K562 (cell line): Measurements from ENCODE around the gene PLXDC2. TPM values are rescaled to one million over a fixed set of nuclear protein-coding genes. Genes with fewer than 3 reads are reported as not detected.

ENCODE experiments used
- ATAC-seq: fragments of 200-7000 bp; cut with Tn5 transposase; 3 replicates; pipeline ENCODE4 v1.9.1; 2020; ENCODE audit warnings: moderate library complexity
- BruUV-seq: library from RNA; stranded (reverse); fragments of 400-500 nt; replicated peaks from 2 replicates; lab custom pipeline; 2021; lab: Mats Ljungman, UMichigan
- CTCF ChIA-PET: fragments of 300-600 bp; formaldehyde crosslinking; extraction: SDS; loops from one replicate; lab custom pipeline; 2021; ENCODE audit warnings: low intra/inter-chr PET ratio; lab: Yijun Ruan, JAX
- POLR2A ChIA-PET: fragments of 300-600, 350-650 bp; sonication (Branson Sonifier 250); formaldehyde crosslinking; extraction: SDS; loops from one replicate; lab custom pipeline; 2021; ENCODE audit warnings: antibody characterized with exemption, inconsistent platforms; lab: Yijun Ruan, JAX
- DNase-seq, 4 experiments: peaks; one replicate each; pipeline versions ENCODE4 v3.0.0 to v3.0.0-alpha.2; 2011 to 2018; ENCODE audit warnings: low spot score in 3 of 4, mixed read lengths in 3 of 4; ENCODE audit errors: extremely low read depth in 1 of 4
- FAIRE-seq: peaks from 2 replicates; lab custom pipeline; 2011; peaks lifted over from hg19 to GRCh38; lab: Jason Lieb, UNC
- H2AFZ ChIP-seq: 2 replicates; pipeline ENCODE4 v1.6.0; 2011; ENCODE audit warnings: low read depth, low read length, control low read depth, inconsistent platforms
- H3K27ac ChIP-seq: fragments of 200-600 bp; 3 replicates; pipeline ENCODE4 v1.8.0; 2011; ENCODE audit warnings: low read depth, mild to moderate bottlenecking, control low read depth, inconsistent platforms, low read length, moderate library complexity, mixed read lengths; ENCODE audit errors: extremely low read depth
- H3K27me3 ChIP-seq, 2 experiments: fragments of 300-600 bp in 1 of 2; 2 replicates in 1 of 2; 3 replicates in 1 of 2; pipeline versions ENCODE4 v1.6.0 to v1.8.0; 2011; ENCODE audit warnings: inconsistent platforms in 2 of 2, low read length in 2 of 2, mild to moderate bottlenecking in 1 of 2, mixed read lengths in 1 of 2, moderate library complexity in 1 of 2; ENCODE audit not compliant: control insufficient read depth in 2 of 2, insufficient read depth in 2 of 2
- H3K36me3 ChIP-seq: fragments of 300-600 bp; 3 replicates; pipeline ENCODE4 v1.8.0; 2011; ENCODE audit warnings: mild to moderate bottlenecking, low read length, inconsistent platforms; ENCODE audit not compliant: control insufficient read depth, insufficient read depth
- H3K4me1 ChIP-seq, 2 experiments: fragments of 200-600 bp in 1 of 2; replicated peaks in 1 of 2; 2 replicates in 1 of 2; 3 replicates in 1 of 2; pipeline versions ENCODE4 v1.5.1 to v1.8.0; 2011; ENCODE audit warnings: inconsistent platforms in 2 of 2, low read length in 2 of 2, mild to moderate bottlenecking in 1 of 2, mixed read lengths in 1 of 2, moderate library complexity in 1 of 2; ENCODE audit not compliant: control insufficient read depth in 2 of 2, insufficient read depth in 2 of 2
- H3K4me2 ChIP-seq: 2 replicates; pipeline ENCODE4 v1.6.1; 2011; ENCODE audit warnings: low read length, control low read depth, inconsistent platforms, mixed read lengths; ENCODE audit not compliant: insufficient read depth
- H3K4me3 ChIP-seq: fragments of 200-600 bp; sonication (generic), shearing (Covaris generic); 2 replicates; pipeline ENCODE4 v1.5.1; 2016; ENCODE audit warnings: control low read depth, inconsistent platforms
- H3K79me2 ChIP-seq: fragments of 200-600 bp; 3 replicates; pipeline ENCODE4 v1.8.0; 2011; ENCODE audit warnings: low read length, inconsistent platforms; ENCODE audit not compliant: control insufficient read depth, insufficient read depth
- H3K9ac ChIP-seq, 2 experiments: 2 replicates each; pipeline versions ENCODE4 v1.6.0 to v1.6.1; 2011; ENCODE audit warnings: low read depth in 2 of 2, low read length in 2 of 2, control low read depth in 1 of 2, inconsistent platforms in 1 of 2, mild to moderate bottlenecking in 1 of 2, mixed read lengths in 1 of 2; ENCODE audit not compliant: insufficient read depth in 1 of 2
- H3K9me1 ChIP-seq: one replicate; pipeline ENCODE4 v1.6.0; 2011; ENCODE audit warnings: inconsistent platforms, mild to moderate bottlenecking, low read length, moderate library complexity; ENCODE audit not compliant: control insufficient read depth, insufficient read depth
- H3K9me3 ChIP-seq: replicated peaks from 2 replicates; pipeline ENCODE4 v1.5.1; 2011; ENCODE audit warnings: low read depth, low read length, inconsistent platforms; ENCODE audit not compliant: control insufficient read depth, insufficient read depth
- H4K20me1 ChIP-seq: replicated peaks from 2 replicates; pipeline ENCODE4 v1.6.1; 2011; ENCODE audit warnings: low read length, inconsistent platforms, mixed read lengths; ENCODE audit not compliant: control insufficient read depth, insufficient read depth
- BCLAF1 ChIP-seq, 2 experiments: fragments of 450-650 bp in 1 of 2; IDR thresholded peaks; 2 replicates each; pipeline ENCODE4 v1.6.1; 2011 to 2017; ENCODE audit warnings: low read depth in 2 of 2, antibody characterized with exemption in 1 of 2, borderline replicate concordance in 1 of 2, low read length in 1 of 2, mild to moderate bottlenecking in 1 of 2, mixed read lengths in 1 of 2; ENCODE audit not compliant: control insufficient read depth in 1 of 2
- CBFA2T3 ChIP-seq: fragments of 450-650 bp; IDR thresholded peaks from 2 replicates; pipeline ENCODE4 v1.6.1; 2017
- CHCHD3 ChIP-seq: fragments of 250-450 bp; sonication (Bioruptor Pico); IDR thresholded peaks from 2 replicates; pipeline ENCODE4 v2.1.2; 2022; ENCODE audit warnings: mild to moderate bottlenecking
- EWSR1 ChIP-seq: fragments of 450-650 bp; IDR thresholded peaks from 2 replicates; pipeline ENCODE4 v1.6.1; 2018; ENCODE audit warnings: borderline replicate concordance, mild to moderate bottlenecking, low read depth, moderate library complexity; ENCODE audit not compliant: partially characterized antibody
- HDAC6 ChIP-seq: IDR thresholded peaks from 2 replicates; pipeline ENCODE4 v1.6.1; 2012; ENCODE audit warnings: low read depth, mild to moderate bottlenecking, control low read depth, inconsistent platforms, low read length, moderate library complexity
- TBP ChIP-seq: optimal IDR thresholded peaks from 2 replicates; pipeline ENCODE3; 2011; ENCODE audit warnings: low read depth, low read length, improper control_type of control experiment
- ZNF586 ChIP-seq: fragments of 450-650 bp; formaldehyde crosslinking; conservative IDR thresholded peaks from 2 replicates; pipeline ENCODE4 v1.4.0; 2020; ENCODE audit warnings: mild to moderate bottlenecking, moderate library complexity
- WGBS: fragments of 100-300 bp; shearing (Covaris generic); methylation state at CpG from one replicate; pipeline ENCODE4 v1.1.6; 2016; ENCODE audit warnings: low coverage, mixed read lengths; ENCODE audit not compliant: insufficient coverage; ENCODE audit errors: missing lambda C conversion rate; 5-methylcytosine and 5-hydroxymethylcytosine counted together
- in situ Hi-C: fragments of 300-500 bp; cut with MboI; formaldehyde crosslinking; loops from 4 replicates; pipeline ENCODE4 v1.15.0; 2018; ENCODE audit warnings: inconsistent platforms, mixed read lengths
- intact Hi-C: fragments of 100-400 bp; cut with micrococcal nuclease; formaldehyde crosslinking; loops from 2 replicates; pipeline ENCODE4 v1.14.2; 2022
- polyA plus RNA-seq, 8 experiments: library from polyadenylated mRNA; depleted of rRNA in 4 of 8; stranded (reverse) in 5 of 8; unstranded in 3 of 8; fragments of >200 nt; fragmentation: Nextera tagmentation in 2 of 8; fragmentation: Illumina TruSeq in 1 of 8; extraction: Ambion mirVana in 2 of 8; extraction: Trizol in 1 of 8; gene quantifications; 2 replicates each; pipeline versions ENCODE4 v1.2.1 to v1.2.3, GENCODE V29; 2011 to 2014; ENCODE audit warnings: inconsistent platforms in 1 of 8, missing spikeins in 1 of 8
- total RNA-seq, 7 experiments: library from RNA; depleted of rRNA in 6 of 7; stranded (reverse); fragments of >200 nt in 6 of 7; fragmentation: Illumina TruSeq in 2 of 7; extraction: Trizol in 2 of 7; gene quantifications; 2 replicates each; pipeline versions ENCODE4 v1.2.1 to v1.2.3, GENCODE V29; 2011 to 2021; ENCODE audit warnings: low replicate concordance in 1 of 7

The PLXDC2 gene
- total and polyA plus RNA-seq, 9 of the 15 experiments (the other 6 are each of a cell fraction or from before 2014, with no cell fraction given) = 0.01 to 0.33 (median 0.10) TPM; not detected in 3

GRCh38 chr10:19777806-19778205 lies 38.4 kb upstream of the PLXDC2 start:
- Histone ChIP-seq H3K4me2 (no peak overlapping the region), H3K9ac (no peak overlapping the region), H3K27me3 (no peaks in the 10 kb centered on the region), H3K27ac (no peak overlapping the region), H3K79me2 (no peaks in the 10 kb centered on the region), H3K4me3 (no peak overlapping the region), H4K20me1 (no peaks in the 10 kb centered on the region), H3K9me1 (no peaks in the 10 kb centered on the region), H3K4me1 (no peaks in the 10 kb centered on the region; a peak in 1 of 5 replicates), H3K9me3 (no peaks in the 10 kb centered on the region), H2AFZ (no peak overlapping the region), H3K36me3 (no peaks in the 10 kb centered on the region)
- TF ChIP-seq ZNF586 (CRISPR knock-in tag) = no peak
- no peak for TF ChIP-seq TBP
- no peak for TF ChIP-seq EWSR1
- BruUV-seq = no TSS peak
- DNase-seq (no peak), FAIRE-seq (no peak), ATAC-seq (no peak)
- 0% methylated on average over 2 of the region's 2 CpGs for WGBS
- POLR2A ChIA-PET = no interaction called here
- CTCF ChIA-PET = no interaction called here
- intact Hi-C loops (no loop called here), in situ Hi-C loops (no loop called here)

- no peaks in the 10 kb centered on the region for H3K27me3 ChIP-seq
- intact Hi-C loops (no loop called here), in situ Hi-C loops (no loop called here)
- H2AFZ ChIP-seq = no peak overlapping the region
- ATAC-seq (no peak), DNase-seq (no peak), FAIRE-seq (no peak)
- no peak overlapping the region for H3K4me2 ChIP-seq
- WGBS = 0% methylated on average over 2 of the region's 2 CpGs
- H3K9ac ChIP-seq = no peak overlapping the region
- TF ChIP-seq CBFA2T3 (no peak), BCLAF1 (IDR thresholded peaks at IDR 0.05; ENCODE audit: borderline replicate concordance in 1 of 2, control insufficient read depth in 1 of 2, low read depth in 2 of 2, low read length in 1 of 2) (no peak), CHCHD3 (CRISPR knock-in tag) (no peak), HDAC6 (no peak)
- H3K4me3 ChIP-seq = no peak overlapping the region
- H3K4me1 ChIP-seq = no peaks in the 10 kb centered on the region; a peak in 1 of 5 replicates
- no TSS peak for BruUV-seq
- no peaks in the 10 kb centered on the region for H3K9me3 ChIP-seq
- H3K79me2 ChIP-seq = no peaks in the 10 kb centered on the region
- H4K20me1 ChIP-seq = no peaks in the 10 kb centered on the region
- H3K9me1 ChIP-seq = no peaks in the 10 kb centered on the region
- H3K27ac ChIP-seq = no peak overlapping the region
- H3K36me3 ChIP-seq = no peaks in the 10 kb centered on the region
- POLR2A ChIA-PET = no interaction called here
- CTCF ChIA-PET = no interaction called here
Measured at GRCh38 chr10:19778996-19779395, 37.2 kb upstream of the PLXDC2 start.
